K562 treated with DMSO at 1 percent for 24 hours (cell line): ENCODE data around the gene CACNB4. TPM values are rescaled to one million over a fixed set of nuclear protein-coding genes. Genes with fewer than 3 reads are reported as not detected.

Source experiments
- total RNA-seq: library from RNA; unstranded; fragments of 300-600 nt; gene quantifications from 2 replicates; pipeline ENCODE4 v1.2.3, GENCODE V29; 2022; ENCODE audit warnings: low read depth; ENCODE audit not compliant: insufficient read depth

The CACNB4 gene
- total RNA-seq, result not detected in 2 replicates

GRCh38 chr2:152098496-152099366 is at the start of gene CACNB4:
Gene CACNB4 (minus strand): TSS chr2:152099044.

GRCh38 chr2:151828143-151828889 is 270.5 kb downstream of the CACNB4 start, which contains the start of gene ARL5A:
Gene ARL5A (minus strand): TSS chr2:151828421. CDS start chr2:151828176, 245 bp downstream.

Other genes starting within 250 kb of the CACNB4 start
- 5.6 and 5.8 TPM in 2 replicates for gene STAM2, start 76.7 kb upstream of the CACNB4 start, total RNA-seq
- 0.17 and 0.37 TPM in 2 replicates for gene FMNL2, start 236.1 kb upstream of the CACNB4 start, total RNA-seq